ENCODE data around the gene CDC42BPB. TPM values are rescaled to one million over a fixed set of nuclear protein-coding genes. Genes with fewer than 3 reads are reported as not detected.
A peak's percentile ranks its signal among the peaks of the same experiment; 100 is the strongest.

CDC42BPB gene
- total and polyA plus RNA-seq, 2 of the 13 experiments (the other 11 are each of a cell fraction or from before 2014, with no cell fraction given): 19.7 to 32.3 TPM

DNA sequence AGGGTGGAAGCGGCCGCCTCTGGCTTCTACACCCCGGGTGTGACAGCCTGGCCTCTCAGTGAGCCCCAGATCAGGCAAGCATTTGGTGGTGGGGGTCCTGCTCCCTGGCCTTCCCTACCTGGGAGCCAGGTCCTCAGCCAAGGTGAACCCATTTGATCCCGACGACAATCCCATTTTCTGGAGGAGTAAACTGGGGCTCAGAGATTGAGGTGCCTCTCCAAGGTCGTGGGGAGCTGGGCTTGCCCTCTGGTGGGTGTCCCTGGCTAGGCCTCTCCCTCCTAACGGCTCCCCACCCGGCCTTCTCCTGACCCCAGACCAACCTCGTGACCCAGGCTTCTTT, 34.5 kb upstream of the CDC42BPB start:
- Histone ChIP-seq H3K9ac (ENCODE audit: insufficient read depth, low read depth, low read length) (no peak overlapping the region), H3K27me3 (ENCODE audit: control insufficient read depth in 1 of 2, insufficient read depth in 2 of 2, low read length in 2 of 2) (peaks cover 0 to 8% of the 10 kb centered on the region in 2 experiments; a peak in 2 of 5 replicates), H3K4me2 (ENCODE audit: low read depth, low read length) (peak overlapping the region; percentile 51), H3K79me2 (ENCODE audit: insufficient read depth, low read length) (peaks cover 14% of the 10 kb centered on the region), H3K27ac (ENCODE audit: extremely low read length, insufficient read depth, low read length) (no peak overlapping the region), H3K4me1 (ENCODE audit: insufficient read depth, low read length) (peaks cover 89% of the 10 kb centered on the region), H3K36me3 (replicated peaks in 1 of 2; ENCODE audit: control insufficient read depth in 1 of 2, insufficient read depth in 2 of 2, low read length in 2 of 2) (no peaks in the 10 kb centered on the region), H3K4me3 (replicated peaks in 1 of 3; ENCODE audit: insufficient read depth in 1 of 3, low read depth in 2 of 3, low read length in 3 of 3) (peak overlapping the region in 2 of 3 experiments; percentile 3 to 40; a peak in 1 of 6 replicates), H3K9me3 (ENCODE audit: low read length) (no peaks in the 10 kb centered on the region), H4K20me1 (ENCODE audit: insufficient read depth, low read length) (no peaks in the 10 kb centered on the region), H2AFZ (ENCODE audit: low read length) (no peak overlapping the region)
- intact Hi-C loops (cut with micrococcal nuclease; ENCODE audit: unreplicated experiment): no loop called here
- in situ Hi-C loops (cut with HindIII; ENCODE audit: extremely low pct_ligation_motif_present, low pct_unique_long_range_greater_than_20kb): no loop called here
- ChIA-PET POLR2A (no interaction called here), CTCF (ENCODE audit: low intra/inter-chr PET ratio, low total read pairs) (interaction anchor here (0.9 to 1.3 kb wide), 2 partner anchors 14 to 16 kb away, joined by 3 to 4 read pairs; no protein-coding TSS in a partner anchor)
- DNase-seq (ENCODE audit: low spot score): no peak
- BruUV-seq (replicated peaks): no TSS peak
- no peak for ATAC-seq
- FAIRE-seq: no peak
- WGBS (ENCODE audit: low lambda C conversion rate): 7% methylated on average over 4 of the region's 9 CpGs
- TF ChIP-seq, protein P1, sequence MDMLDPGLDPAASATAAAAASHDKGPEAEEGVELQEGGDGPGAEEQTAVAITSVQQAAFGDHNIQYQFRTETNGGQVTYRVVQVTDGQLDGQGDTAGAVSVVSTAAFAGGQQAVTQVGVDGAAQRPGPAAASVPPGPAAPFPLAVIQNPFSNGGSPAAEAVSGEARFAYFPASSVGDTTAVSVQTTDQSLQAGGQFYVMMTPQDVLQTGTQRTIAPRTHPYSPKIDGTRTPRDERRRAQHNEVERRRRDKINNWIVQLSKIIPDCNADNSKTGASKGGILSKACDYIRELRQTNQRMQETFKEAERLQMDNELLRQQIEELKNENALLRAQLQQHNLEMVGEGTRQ (IDR thresholded peaks at IDR 0.05; ENCODE audit: low read depth, low read length): no peak
- TF ChIP-seq, protein P1 (CRISPR knock-in tag; IDR thresholded peaks at IDR 0.05; ENCODE audit: borderline replicate concordance): no peak
- TF ChIP-seq ADNP (CRISPR knock-in tag; IDR thresholded peaks at IDR 0.05) (peak; percentile 48; the same call in 1 of the 2 replicates), ZNF629 (CRISPR knock-in tag; conservative IDR thresholded peaks at IDR 0.05) (peak; percentile 95), KDM1A (CRISPR knock-in tag; IDR thresholded peaks at IDR 0.05) (0 out of 2 replicates have a peak, but pooled peaks have one; percentile 12), ZC3H13 (CRISPR knock-in tag; IDR thresholded peaks at IDR 0.05) (no peak)
- TF ChIP-seq, protein P2, sequence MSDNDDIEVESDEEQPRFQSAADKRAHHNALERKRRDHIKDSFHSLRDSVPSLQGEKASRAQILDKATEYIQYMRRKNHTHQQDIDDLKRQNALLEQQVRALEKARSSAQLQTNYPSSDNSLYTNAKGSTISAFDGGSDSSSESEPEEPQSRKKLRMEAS (IDR thresholded peaks at IDR 0.05): 0 out of 2 replicates have a peak, but pooled peaks have one; percentile 4
- TF ChIP-seq, protein P3, sequence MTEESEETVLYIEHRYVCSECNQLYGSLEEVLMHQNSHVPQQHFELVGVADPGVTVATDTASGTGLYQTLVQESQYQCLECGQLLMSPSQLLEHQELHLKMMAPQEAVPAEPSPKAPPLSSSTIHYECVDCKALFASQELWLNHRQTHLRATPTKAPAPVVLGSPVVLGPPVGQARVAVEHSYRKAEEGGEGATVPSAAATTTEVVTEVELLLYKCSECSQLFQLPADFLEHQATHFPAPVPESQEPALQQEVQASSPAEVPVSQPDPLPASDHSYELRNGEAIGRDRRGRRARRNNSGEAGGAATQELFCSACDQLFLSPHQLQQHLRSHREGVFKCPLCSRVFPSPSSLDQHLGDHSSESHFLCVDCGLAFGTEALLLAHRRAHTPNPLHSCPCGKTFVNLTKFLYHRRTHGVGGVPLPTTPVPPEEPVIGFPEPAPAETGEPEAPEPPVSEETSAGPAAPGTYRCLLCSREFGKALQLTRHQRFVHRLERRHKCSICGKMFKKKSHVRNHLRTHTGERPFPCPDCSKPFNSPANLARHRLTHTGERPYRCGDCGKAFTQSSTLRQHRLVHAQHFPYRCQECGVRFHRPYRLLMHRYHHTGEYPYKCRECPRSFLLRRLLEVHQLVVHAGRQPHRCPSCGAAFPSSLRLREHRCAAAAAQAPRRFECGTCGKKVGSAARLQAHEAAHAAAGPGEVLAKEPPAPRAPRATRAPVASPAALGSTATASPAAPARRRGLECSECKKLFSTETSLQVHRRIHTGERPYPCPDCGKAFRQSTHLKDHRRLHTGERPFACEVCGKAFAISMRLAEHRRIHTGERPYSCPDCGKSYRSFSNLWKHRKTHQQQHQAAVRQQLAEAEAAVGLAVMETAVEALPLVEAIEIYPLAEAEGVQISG (CRISPR knock-in tag; IDR thresholded peaks at IDR 0.05): peak; percentile 1; the same call in 1 of the 2 replicates
- TF ChIP-seq, protein P4, sequence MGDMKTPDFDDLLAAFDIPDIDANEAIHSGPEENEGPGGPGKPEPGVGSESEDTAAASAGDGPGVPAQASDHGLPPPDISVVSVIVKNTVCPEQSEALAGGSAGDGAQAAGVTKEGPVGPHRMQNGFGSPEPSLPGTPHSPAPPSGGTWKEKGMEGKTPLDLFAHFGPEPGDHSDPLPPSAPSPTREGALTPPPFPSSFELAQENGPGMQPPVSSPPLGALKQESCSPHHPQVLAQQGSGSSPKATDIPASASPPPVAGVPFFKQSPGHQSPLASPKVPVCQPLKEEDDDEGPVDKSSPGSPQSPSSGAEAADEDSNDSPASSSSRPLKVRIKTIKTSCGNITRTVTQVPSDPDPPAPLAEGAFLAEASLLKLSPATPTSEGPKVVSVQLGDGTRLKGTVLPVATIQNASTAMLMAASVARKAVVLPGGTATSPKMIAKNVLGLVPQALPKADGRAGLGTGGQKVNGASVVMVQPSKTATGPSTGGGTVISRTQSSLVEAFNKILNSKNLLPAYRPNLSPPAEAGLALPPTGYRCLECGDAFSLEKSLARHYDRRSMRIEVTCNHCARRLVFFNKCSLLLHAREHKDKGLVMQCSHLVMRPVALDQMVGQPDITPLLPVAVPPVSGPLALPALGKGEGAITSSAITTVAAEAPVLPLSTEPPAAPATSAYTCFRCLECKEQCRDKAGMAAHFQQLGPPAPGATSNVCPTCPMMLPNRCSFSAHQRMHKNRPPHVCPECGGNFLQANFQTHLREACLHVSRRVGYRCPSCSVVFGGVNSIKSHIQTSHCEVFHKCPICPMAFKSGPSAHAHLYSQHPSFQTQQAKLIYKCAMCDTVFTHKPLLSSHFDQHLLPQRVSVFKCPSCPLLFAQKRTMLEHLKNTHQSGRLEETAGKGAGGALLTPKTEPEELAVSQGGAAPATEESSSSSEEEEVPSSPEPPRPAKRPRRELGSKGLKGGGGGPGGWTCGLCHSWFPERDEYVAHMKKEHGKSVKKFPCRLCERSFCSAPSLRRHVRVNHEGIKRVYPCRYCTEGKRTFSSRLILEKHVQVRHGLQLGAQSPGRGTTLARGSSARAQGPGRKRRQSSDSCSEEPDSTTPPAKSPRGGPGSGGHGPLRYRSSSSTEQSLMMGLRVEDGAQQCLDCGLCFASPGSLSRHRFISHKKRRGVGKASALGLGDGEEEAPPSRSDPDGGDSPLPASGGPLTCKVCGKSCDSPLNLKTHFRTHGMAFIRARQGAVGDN (CRISPR knock-in tag; IDR thresholded peaks at IDR 0.05): 0 out of 2 replicates have a peak, but pooled peaks have one; percentile 2
- TF ChIP-seq, protein P5, sequence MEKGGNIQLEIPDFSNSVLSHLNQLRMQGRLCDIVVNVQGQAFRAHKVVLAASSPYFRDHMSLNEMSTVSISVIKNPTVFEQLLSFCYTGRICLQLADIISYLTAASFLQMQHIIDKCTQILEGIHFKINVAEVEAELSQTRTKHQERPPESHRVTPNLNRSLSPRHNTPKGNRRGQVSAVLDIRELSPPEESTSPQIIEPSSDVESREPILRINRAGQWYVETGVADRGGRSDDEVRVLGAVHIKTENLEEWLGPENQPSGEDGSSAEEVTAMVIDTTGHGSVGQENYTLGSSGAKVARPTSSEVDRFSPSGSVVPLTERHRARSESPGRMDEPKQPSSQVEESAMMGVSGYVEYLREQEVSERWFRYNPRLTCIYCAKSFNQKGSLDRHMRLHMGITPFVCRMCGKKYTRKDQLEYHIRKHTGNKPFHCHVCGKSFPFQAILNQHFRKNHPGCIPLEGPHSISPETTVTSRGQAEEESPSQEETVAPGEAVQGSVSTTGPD (CRISPR knock-in tag; IDR thresholded peaks at IDR 0.05): no peak
